Stimulated activated naive CD8-positive, alpha-beta T cell treated with anti-CD3 and anti-CD28 coated beads, Interleukin-15, Interleukin-2, amounts not matched to agents 100 U/mL and 50 U/mL, for 24 hours (primary cell): ENCODE results near the gene TARBP1.

ENCODE experiments used
- ATAC-seq: fragments of 150-1000 bp; cut with Tn5 transposase; one replicate; pipeline ENCODE4 v1.10.0; 2021
- DNase-seq: peaks from one replicate; pipeline ENCODE4 v3.0.0; 2021

Gene TARBP1

DNA sequence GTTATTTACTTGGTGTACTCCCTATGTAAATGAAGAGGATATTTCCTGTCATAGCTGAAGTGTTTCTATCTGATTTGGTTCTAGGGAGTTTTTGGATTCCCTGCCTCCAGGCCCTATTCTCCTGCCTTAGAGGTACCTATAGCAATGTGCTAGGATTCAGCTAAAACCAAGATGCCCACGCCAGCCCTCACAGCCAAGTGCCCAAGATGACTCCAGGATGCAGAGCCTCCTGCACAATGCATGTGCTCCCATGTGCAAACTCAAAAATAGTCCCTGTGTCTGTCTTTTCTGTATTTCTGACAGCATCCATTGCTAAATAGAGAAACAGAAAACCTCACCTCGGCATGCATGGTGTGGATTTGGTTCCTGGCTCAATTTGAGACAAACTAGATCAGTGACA is 887 bp upstream of the TARBP1 start:
- DNase-seq = no peak
- ATAC-seq = no peak

DNA sequence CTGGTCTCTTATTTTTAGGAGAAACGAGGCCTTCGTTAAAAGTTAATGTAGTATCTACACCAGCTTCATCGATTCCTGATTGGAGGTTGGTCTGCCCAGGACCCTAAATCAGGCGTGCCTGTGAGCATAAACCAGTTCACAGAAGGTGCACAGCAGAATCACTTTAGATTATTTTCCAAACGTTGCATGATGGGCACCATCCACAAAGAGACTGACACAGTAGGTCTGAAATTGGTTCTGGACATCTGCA is 256 bp upstream of the TARBP1 start:
- ATAC-seq = no peak
- no peak for DNase-seq

DNA sequence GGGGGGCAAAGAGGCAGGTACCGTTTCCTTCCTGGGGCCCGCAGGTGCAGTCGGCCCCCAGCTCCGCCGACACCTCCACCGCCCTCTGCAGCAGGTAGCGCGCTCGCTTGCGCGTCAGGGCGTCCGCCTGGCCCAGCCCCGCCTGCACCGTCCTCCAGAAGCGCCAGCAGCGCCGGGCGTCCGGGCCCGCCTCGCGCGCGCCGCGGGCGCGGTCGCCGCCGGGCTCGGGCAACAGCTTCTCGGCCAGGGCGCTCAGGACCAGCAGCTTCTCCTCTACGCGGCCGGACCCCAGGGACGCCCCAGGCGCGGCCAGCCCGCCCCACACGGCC is 863 bp downstream of the TARBP1 start:
- DNase-seq = peak; percentile 74
- peak; percentile 68 for ATAC-seq

DNA sequence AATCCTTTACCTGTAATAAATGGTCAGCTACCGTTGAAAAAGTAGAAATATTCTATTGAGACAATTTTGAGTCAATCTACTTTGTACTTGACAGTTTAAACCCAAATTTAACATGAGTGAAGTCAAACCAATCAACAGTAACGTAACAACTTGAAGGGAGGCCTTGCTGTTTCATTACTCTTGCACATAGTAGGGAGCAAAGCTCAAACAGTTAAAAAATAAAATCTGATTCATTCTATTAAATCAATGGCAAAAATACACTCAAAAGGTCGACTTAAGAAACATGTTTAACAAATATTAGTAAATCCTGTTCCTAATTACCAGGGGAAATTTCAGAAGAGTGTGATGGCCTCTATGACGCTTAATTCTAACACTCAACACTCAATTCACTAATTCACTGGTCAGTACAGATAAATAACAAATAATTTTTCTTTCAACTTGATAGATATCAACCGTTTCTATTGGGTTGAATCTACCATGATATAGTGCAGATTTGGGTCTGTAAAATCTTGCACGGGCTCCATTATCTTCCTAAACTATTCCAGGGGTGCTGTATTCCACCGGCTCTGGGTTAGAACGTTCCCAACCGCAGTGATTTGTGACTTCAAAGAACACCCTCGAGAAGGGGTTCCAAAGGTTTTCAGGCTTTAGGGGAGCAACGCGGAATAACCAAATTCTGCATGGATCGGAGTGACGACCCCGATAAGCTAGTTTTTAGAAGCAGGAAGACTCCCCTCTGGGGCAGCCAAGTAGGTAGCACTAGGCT is 1.4 kb downstream of the TARBP1 start:
- ATAC-seq (no peak), DNase-seq (no peak)

DNA sequence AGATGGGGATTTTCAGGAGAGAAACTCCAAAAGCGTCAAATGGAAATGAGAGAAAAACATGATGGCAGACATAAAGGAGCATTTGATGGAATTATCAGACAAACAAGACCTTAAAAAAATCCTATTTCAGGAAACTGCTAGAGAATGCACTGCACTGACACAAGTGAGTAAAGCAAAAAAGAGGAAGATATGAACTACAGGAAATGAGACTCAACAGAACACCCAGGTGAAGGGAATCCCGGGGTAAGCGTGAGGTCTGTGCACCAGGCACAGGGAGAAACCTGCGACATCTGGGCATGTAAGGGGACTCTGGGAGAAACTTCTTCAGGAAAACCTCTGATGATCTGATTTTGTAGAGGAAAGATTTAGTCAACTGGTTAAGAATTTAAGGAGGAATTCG is 2.8 kb downstream of the TARBP1 start:
- ATAC-seq = no peak
- no peak for DNase-seq

DNA sequence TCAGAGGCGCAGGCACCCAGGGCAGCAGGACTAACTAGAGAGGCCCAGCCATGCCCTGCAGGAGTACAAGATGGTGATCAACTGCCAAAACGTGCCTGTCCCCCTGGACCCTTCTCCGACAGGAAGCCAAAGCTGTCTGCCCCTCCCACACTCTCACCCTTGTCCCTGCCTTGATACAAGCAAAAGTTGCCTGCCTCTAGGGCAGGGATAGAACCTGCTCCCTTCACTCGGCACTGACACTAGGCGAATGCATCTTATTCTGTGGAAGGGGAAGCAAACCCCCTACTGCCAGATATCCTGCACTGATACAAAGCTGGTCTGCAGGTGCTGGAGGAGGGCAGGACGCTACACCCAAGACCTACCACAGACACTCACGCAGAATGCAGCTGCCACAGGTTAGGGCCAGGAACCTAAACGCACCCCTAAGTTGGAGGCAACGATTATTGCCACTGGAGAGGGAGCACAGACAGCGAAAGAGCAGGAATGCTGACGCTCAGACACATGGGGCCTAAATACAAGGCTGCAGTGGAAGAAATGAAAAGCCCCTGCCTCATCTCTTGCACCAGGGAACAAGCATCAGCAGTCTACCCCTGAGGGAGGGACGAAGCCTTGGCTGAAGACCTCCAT is 3.7 kb downstream of the TARBP1 start:
- ATAC-seq = no peak
- no peak for DNase-seq

DNA sequence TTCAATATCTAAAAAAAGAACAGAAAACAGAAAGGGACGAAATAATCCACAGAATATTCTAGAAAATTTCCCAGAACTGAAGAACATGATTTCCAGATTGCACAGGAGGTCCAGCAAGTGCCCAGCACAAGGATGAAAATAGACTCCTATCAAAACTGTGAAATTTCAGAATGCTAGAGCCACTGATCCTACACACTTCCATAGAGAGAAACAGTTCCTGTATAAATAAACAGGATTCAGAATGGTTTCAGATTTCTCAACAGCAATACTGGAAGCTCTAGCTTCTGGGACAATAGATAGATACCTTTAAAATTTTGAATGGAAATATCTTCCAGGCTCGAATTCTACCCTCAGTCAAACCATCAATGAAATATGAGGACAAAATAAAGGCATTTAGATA is 4.6 kb downstream of the TARBP1 start:
- no peak for ATAC-seq
- DNase-seq = no peak

GRCh38 chr1:234473118-234473517 is 5.9 kb downstream of the TARBP1 start:
- DNase-seq = no peak
- no peak for ATAC-seq

DNA sequence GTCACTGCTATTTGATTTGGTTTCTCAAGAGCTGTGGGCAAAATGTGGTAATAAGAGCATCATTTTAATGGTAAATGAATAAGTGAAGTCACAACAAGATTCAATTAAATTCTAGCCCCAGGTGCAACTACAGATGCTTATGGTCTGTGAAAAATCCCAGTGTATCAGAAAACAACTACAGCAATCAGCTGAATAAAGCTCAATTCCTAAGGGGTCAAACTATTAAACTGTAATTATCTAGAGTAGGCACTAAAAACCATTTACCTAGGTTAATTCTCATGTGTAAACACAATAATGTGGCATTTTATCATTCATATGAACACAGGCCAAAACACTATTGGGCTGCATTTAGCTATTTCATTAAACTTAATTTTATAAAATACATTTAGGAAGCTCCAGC is 9.6 kb downstream of the TARBP1 start:
- DNase-seq (no peak), ATAC-seq (no peak)

GRCh38 chr1:234468580-234468979 is 10.4 kb downstream of the TARBP1 start:
- DNase-seq (no peak), ATAC-seq (no peak)

DNA sequence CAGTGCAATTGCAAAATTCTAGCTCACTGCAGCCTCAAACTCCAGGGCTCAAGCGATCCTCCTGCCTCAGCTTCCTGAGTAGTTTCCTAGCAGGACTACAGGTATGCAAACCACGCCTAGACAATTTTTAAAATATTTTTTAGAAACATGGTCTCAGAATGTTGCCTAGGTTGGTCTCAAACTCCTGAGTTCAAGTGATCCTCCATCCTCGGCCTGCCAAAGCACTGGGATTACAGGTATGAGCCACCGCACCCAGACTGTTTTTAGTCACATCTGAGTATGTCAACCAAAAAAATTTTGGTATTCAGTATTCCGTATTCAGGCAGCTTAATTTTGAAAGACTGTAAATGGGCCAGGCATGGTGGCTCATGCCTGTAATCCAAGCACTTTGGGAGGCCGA is 11.2 kb downstream of the TARBP1 start:
- DNase-seq (no peak), ATAC-seq (no peak)

GRCh38 chr1:234466945-234467344 is 12.0 kb downstream of the TARBP1 start:
- DNase-seq (no peak), ATAC-seq (no peak)

GRCh38 chr1:234463749-234464148 is 15.2 kb downstream of the TARBP1 start:
- ATAC-seq = no peak
- DNase-seq = no peak

DNA sequence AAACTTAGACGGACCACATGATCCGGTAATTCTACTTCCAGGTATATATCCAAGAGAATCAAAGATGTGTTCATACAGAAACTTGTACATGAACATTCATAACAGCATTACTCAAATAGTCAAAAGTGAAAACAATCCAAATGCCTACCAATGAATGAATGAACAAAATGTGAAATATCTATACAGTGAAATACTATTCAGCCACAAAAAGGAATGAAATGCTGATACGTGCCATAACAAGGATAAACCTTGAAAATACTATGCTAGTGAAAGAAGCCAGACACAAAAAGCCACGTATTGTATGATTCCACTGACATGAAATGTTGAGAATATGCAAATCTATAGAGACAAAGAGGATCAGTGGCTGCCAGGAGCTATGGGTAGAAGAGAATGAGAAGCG is 18.3 kb downstream of the TARBP1 start:
- DNase-seq = no peak

GRCh38 chr1:234458352-234459017 is 20.5 kb downstream of the TARBP1 start:
- ATAC-seq (no peak), DNase-seq (no peak)

More for the DNA sequence above, 18.3 kb downstream of the TARBP1 start:
- no peak for ATAC-seq

- DNase-seq (no peak), ATAC-seq (no peak)
Observed at GRCh38 chr1:234454926-234455325, 24.1 kb downstream of the TARBP1 start.

- DNase-seq (no peak), ATAC-seq (no peak)
Observed at GRCh38 chr1:234452406-234452965, 26.5 kb downstream of the TARBP1 start.

GRCh38 chr1:234440348-234440747 is 38.6 kb downstream of the TARBP1 start:
- DNase-seq = no peak
- no peak for ATAC-seq

GRCh38 chr1:234438579-234438978 is 40.4 kb downstream of the TARBP1 start:
- ATAC-seq = no peak

DNA sequence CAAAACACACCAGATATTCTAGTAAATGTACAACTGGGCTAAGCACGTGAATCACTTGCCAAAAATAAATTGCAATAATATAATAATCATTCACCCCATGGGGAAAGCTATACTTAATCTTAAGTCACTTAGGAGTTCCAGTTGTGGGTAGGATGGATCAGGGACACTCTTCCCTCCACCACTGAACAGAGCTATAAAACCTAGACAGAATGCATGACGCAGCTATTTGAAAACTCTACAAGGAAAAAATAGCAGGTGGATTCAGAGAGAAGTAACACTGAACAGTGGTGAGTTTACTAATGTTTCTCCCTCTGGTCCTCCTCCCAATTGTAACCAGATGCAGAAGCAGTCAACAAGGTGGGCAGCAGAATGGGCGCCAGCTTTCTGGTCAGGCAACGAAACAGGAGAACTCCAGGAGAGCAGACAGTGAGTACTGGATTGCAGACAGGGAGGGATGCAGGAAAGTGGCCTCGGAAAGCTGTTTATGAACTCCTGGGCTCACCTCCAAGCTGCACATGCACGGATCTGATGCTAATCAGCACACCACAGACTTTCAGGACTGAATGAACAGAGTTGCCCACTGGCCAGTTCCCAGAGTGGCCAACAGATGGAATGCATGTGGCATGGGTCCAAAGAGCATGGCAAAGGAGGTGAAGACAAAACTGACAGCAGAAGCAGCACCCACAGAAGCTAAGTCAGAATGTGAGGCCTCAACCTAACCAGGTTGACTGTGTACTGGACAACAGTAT is 41.4 kb downstream of the TARBP1 start:
- DNase-seq (no peak), ATAC-seq (no peak)

More at GRCh38 chr1:234438579-234438978, 40.4 kb downstream of the TARBP1 start:
- DNase-seq = no peak

GRCh38 chr1:234435620-234436019 is 43.4 kb downstream of the TARBP1 start:
- ATAC-seq (no peak), DNase-seq (no peak)

- no peak for ATAC-seq
Observed at GRCh38 chr1:234434706-234435105, 44.3 kb downstream of the TARBP1 start.

More at GRCh38 chr1:234434706-234435105, 44.3 kb downstream of the TARBP1 start:
- DNase-seq = no peak
